H1 (cell line): Measurements from ENCODE around the gene TECPR2. TPM values are rescaled to one million over a fixed set of nuclear protein-coding genes. Genes with fewer than 3 reads are reported as not detected.
A peak's percentile ranks its signal among the peaks of the same experiment; 100 is the strongest.

Experiments
- BACH1 ChIP-seq: IDR thresholded peaks from 2 replicates; pipeline ENCODE4 v1.6.1; 2012; ENCODE audit warnings: low read length, improper control_type of control experiment
- CBX8 ChIP-seq: fragments of 300-800, 300-1000 bp; sonication (generic); IDR thresholded peaks from 2 replicates; pipeline ENCODE4 v1.7.1; 2016; ENCODE audit warnings: low read depth, low read length, borderline replicate concordance
- CTBP2 ChIP-seq: IDR thresholded peaks from 2 replicates; pipeline ENCODE4 v1.7.0; 2011; ENCODE audit warnings: borderline replicate concordance, mild to moderate bottlenecking, moderate library complexity, mixed read lengths, low read length; ENCODE audit not compliant: insufficient read depth, insufficient read length
- EP300 ChIP-seq, 2 experiments: IDR thresholded peaks; 1 replicate in 1 of 2; 2 replicates in 1 of 2; pipeline ENCODE4 v1.6.1; 2011 to 2012; ENCODE audit warnings: low read depth in 2 of 2, low read length in 2 of 2, mild to moderate bottlenecking in 2 of 2, borderline replicate concordance in 1 of 2, inconsistent platforms in 1 of 2, moderate library complexity in 1 of 2
- GABPA ChIP-seq: IDR thresholded peaks from 2 replicates; pipeline ENCODE4 v1.6.1; 2011; ENCODE audit warnings: mild to moderate bottlenecking, low read length, moderate library complexity, borderline replicate concordance; ENCODE audit not compliant: insufficient read depth
- GTF2F1 ChIP-seq: IDR thresholded peaks from 2 replicates; pipeline ENCODE4 v1.6.1; 2012; ENCODE audit warnings: low read depth, low read length, improper control_type of control experiment, borderline replicate concordance
- HDAC6 ChIP-seq: IDR thresholded peaks from one replicate; pipeline ENCODE4 v1.7.1; 2012; ENCODE audit warnings: low read depth, mild to moderate bottlenecking, inconsistent platforms, low read length, moderate library complexity
- KDM5A ChIP-seq: fragments of 200-600 bp; IDR thresholded peaks from 2 replicates; pipeline ENCODE4 v1.7.1; 2012; ENCODE audit warnings: mild to moderate bottlenecking, low read length, inconsistent platforms, mixed read lengths
- SIX5 ChIP-seq: IDR thresholded peaks from 2 replicates; pipeline ENCODE4 v1.6.1; 2011; ENCODE audit warnings: mild to moderate bottlenecking, low read depth, low read length
- SP2 ChIP-seq: IDR thresholded peaks from 2 replicates; pipeline ENCODE4 v1.6.1; 2012; ENCODE audit warnings: mild to moderate bottlenecking, low read length, inconsistent platforms
- SRF ChIP-seq: IDR thresholded peaks from 2 replicates; pipeline ENCODE4 v1.6.1; 2011; ENCODE audit warnings: mild to moderate bottlenecking, low read depth, low read length, moderate library complexity
- TAF7 ChIP-seq: optimal IDR thresholded peaks from 2 replicates; pipeline ENCODE3; 2011; ENCODE audit warnings: low read depth, mild to moderate bottlenecking, inconsistent platforms, low read length, moderate library complexity, borderline replicate concordance
- TCF12 ChIP-seq: IDR thresholded peaks from 2 replicates; pipeline ENCODE4 v1.6.1; 2011; ENCODE audit warnings: low read depth, mild to moderate bottlenecking, low read length
- polyA plus RNA-seq, 7 experiments: library from polyadenylated mRNA; depleted of rRNA in 3 of 7; stranded (reverse) in 5 of 7; unstranded in 2 of 7; fragments of >200 nt in 5 of 7; fragments of 200-250 nt in 2 of 7; gene quantifications; 1 replicate in 5 of 7; 2 replicates in 1 of 7; 4 replicates in 1 of 7; pipeline versions ENCODE4 v1.2.1 to v1.2.3, GENCODE V29; 2011 to 2013; ENCODE audit warnings: missing spikeins in 2 of 7, mixed read lengths in 2 of 7
- total RNA-seq: library from RNA; stranded (reverse); fragmentation: NEBNext Ultra II Directional; extraction: Animal tissue kit (Norgen Biotek cat#: 25700); gene quantifications from 2 replicates; pipeline ENCODE4 v1.2.1, GENCODE V29; 2021
- TF ChIP-seq, protein P1 (sequence below): IDR thresholded peaks from 2 replicates; pipeline ENCODE4 v1.6.1; 2012; ENCODE audit warnings: inconsistent platforms

TECPR2 gene
- total and polyA plus RNA-seq, 2 of the 8 experiments (the other 6 are each of a cell fraction or from before 2014, with no cell fraction given) = 6.8 to 19.4 TPM

DNA sequence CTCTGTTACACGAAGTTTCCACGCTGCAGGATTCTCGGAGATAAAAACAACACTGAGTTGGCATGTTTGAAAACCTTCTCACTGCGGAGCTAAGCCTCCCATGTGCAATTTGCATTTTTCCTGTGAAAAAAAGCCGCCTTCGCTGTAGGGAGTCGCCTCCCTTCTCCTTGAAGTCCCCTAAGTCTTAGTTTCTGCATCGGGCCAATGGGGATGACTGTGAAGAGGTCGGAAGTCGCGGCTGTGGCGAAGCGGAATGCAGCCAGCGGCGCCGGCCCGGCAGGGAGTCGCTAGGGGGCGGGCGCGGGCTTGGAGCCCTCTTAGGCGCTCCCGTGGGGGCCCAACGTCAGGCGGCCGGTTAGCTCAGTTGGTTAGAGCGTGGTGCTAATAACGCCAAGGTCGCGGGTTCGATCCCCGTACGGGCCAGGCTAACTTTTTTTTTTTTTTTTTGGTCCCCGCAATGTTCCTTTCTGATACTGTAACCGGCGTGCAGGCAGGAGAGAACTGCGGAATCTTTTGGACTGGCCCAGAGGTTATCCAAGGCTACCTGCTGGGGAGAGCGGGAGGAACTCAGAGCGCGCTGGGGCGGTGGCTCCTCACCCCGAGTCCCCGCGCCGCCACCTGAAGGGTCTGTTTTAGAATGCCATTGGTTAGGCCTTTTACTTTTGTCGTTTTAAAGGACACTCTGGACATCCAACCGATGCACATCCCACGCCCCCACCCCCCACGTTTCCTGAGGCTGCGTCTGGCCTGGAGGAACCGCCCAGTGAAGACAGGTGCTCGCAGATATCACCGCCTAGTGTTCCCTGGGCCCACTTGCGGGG lies 45.8 kb upstream of the TECPR2 start (continued):
- TF ChIP-seq GTF2F1 (no peak), SIX5 (no peak), SP2 (no peak), HDAC6 (no peak), EP300 (IDR thresholded peaks at IDR 0.05; ENCODE audit: borderline replicate concordance in 1 of 2, low read depth in 2 of 2, low read length in 2 of 2) (peak in 1 of 2 experiments; percentile 40; a peak in 1 of 3 replicates), BACH1 (0 out of 2 replicates have a peak, but pooled peaks have one; percentile 23), GABPA (no peak), KDM5A (no peak), TAF7 (no peak), CTBP2 (no peak), CBX8 (no peak), SRF (no peak), TCF12 (0 out of 2 replicates have a peak, but pooled peaks have one; percentile 13)
- TF ChIP-seq, protein P1, sequence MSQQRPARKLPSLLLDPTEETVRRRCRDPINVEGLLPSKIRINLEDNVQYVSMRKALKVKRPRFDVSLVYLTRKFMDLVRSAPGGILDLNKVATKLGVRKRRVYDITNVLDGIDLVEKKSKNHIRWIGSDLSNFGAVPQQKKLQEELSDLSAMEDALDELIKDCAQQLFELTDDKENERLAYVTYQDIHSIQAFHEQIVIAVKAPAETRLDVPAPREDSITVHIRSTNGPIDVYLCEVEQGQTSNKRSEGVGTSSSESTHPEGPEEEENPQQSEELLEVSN = no peak
